Vagina (tissue), 2 donors: ENCODE data around the gene EHBP1.

Source experiments
- POLR2A ChIP-seq, 2 donors: fragments of 450-650 bp; IDR thresholded peaks; one replicate each; pipeline ENCODE4 v1.6.1; 2017; ENCODE audit warnings: antibody characterized with exemption in 2 of 2, mild to moderate bottlenecking in 2 of 2, moderate library complexity in 2 of 2
- POLR2AphosphoS5 ChIP-seq, 2 donors: sonication (generic); formaldehyde crosslinking; IDR thresholded peaks; one replicate each; pipeline ENCODE4 v1.9.0; 2017; ENCODE audit warnings: antibody characterized with exemption in 2 of 2, mild to moderate bottlenecking in 2 of 2, low read depth in 1 of 2; ENCODE audit not compliant: insufficient read depth in 1 of 2
- TF ChIP-seq, protein P1 (sequence below), 3 experiments: fragments of 450-650 bp in 2 of 3; fragments of 200-600 bp in 1 of 3; sonication (generic) in 1 of 3; IDR thresholded peaks; one replicate each; pipeline ENCODE4 v1.5.1; 2017 to 2019; ENCODE audit warnings: antibody characterized with exemption in 3 of 3, mild to moderate bottlenecking in 2 of 3, moderate library complexity in 2 of 3

- TF ChIP-seq, protein P1, sequence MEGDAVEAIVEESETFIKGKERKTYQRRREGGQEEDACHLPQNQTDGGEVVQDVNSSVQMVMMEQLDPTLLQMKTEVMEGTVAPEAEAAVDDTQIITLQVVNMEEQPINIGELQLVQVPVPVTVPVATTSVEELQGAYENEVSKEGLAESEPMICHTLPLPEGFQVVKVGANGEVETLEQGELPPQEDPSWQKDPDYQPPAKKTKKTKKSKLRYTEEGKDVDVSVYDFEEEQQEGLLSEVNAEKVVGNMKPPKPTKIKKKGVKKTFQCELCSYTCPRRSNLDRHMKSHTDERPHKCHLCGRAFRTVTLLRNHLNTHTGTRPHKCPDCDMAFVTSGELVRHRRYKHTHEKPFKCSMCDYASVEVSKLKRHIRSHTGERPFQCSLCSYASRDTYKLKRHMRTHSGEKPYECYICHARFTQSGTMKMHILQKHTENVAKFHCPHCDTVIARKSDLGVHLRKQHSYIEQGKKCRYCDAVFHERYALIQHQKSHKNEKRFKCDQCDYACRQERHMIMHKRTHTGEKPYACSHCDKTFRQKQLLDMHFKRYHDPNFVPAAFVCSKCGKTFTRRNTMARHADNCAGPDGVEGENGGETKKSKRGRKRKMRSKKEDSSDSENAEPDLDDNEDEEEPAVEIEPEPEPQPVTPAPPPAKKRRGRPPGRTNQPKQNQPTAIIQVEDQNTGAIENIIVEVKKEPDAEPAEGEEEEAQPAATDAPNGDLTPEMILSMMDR (IDR thresholded peaks at IDR 0.05): no peak
- no peak for TF ChIP-seq POLR2A (IDR thresholded peaks at IDR 0.05)
- no peak for TF ChIP-seq POLR2AphosphoS5 (IDR thresholded peaks at IDR 0.05; ENCODE audit: insufficient read depth in 1 of 2, low read depth in 1 of 2)
Measured at GRCh38 chr2:63073994-63074393, 368.5 kb downstream of the EHBP1 start.
